Right kidney (tissue), 1 donor: ENCODE results near the gene PDE4D.
"Not testable (repeated sequence)": the region's sequence is repeated elsewhere in the genome, so short reads cannot be mapped to it uniquely, and the experiment has no call there.

Experiments used
- DNase-seq: peaks from one replicate; pipeline ENCODE4 v3.0.0-alpha.2; 2016

Gene PDE4D

GRCh38 chr5:59416026-59416425, 477.5 kb downstream of the PDE4D start:
- no peak for DNase-seq

GRCh38 chr5:59412428-59412827, 481.1 kb downstream of the PDE4D start:
- DNase-seq: no peak

- not testable (repeated sequence) for DNase-seq
Observed at GRCh38 chr5:59408997-59409396, 484.5 kb downstream of the PDE4D start.

- no peak for DNase-seq
Observed at GRCh38 chr5:59407967-59408366, 485.6 kb downstream of the PDE4D start.

GRCh38 chr5:59401637-59402036, 491.9 kb downstream of the PDE4D start:
- DNase-seq: no peak

GRCh38 chr5:59394956-59395355, 498.6 kb downstream of the PDE4D start:
- DNase-seq: not testable (repeated sequence)

- no peak for DNase-seq
Observed at GRCh38 chr5:59393585-59394420, 499.7 kb downstream of the PDE4D start.

GRCh38 chr5:59391576-59391975, 501.9 kb downstream of the PDE4D start:
- DNase-seq: no peak

GRCh38 chr5:59390989-59391388, 502.5 kb downstream of the PDE4D start:
- no peak for DNase-seq

- no peak for DNase-seq
Observed at GRCh38 chr5:59390074-59390659, 503.4 kb downstream of the PDE4D start.

GRCh38 chr5:59387127-59387526, 506.4 kb downstream of the PDE4D start:
- no peak for DNase-seq

GRCh38 chr5:59385700-59386099, 507.8 kb downstream of the PDE4D start:
- DNase-seq: no peak

- DNase-seq: peak; percentile 31
Observed at GRCh38 chr5:59380350-59380951, 513.1 kb downstream of the PDE4D start.

- DNase-seq: not testable (repeated sequence)
Observed at GRCh38 chr5:59374036-59374435, 519.5 kb downstream of the PDE4D start.

GRCh38 chr5:59371525-59372127, 521.9 kb downstream of the PDE4D start:
- no peak for DNase-seq

- DNase-seq: no peak
Observed at GRCh38 chr5:59368951-59369350, 524.6 kb downstream of the PDE4D start.

GRCh38 chr5:59367791-59368394, 525.6 kb downstream of the PDE4D start:
- DNase-seq: peak; percentile 44

- no peak for DNase-seq
Observed at GRCh38 chr5:59366784-59367183, 526.7 kb downstream of the PDE4D start.

GRCh38 chr5:59362438-59362837, 531.1 kb downstream of the PDE4D start:
- DNase-seq: no peak

- DNase-seq: no peak
Observed at GRCh38 chr5:59361454-59361853, 532.1 kb downstream of the PDE4D start.

- DNase-seq: no peak
Observed at GRCh38 chr5:59360130-59360555, 533.4 kb downstream of the PDE4D start.

GRCh38 chr5:59358005-59358861, 535.3 kb downstream of the PDE4D start:
- no peak for DNase-seq
